GM06990 (cell line): ENCODE measurements around the gene DUSP5.

ENCODE experiments used
- DNase-seq: peaks from one replicate; pipeline ENCODE4 v3.0.0-alpha.2; 2011; ENCODE audit not compliant: insufficient read length; ENCODE audit errors: extremely low read depth
- H3K27me3 ChIP-seq: replicated peaks from 2 replicates; pipeline ENCODE4 v1.6.0; 2011; ENCODE audit warnings: low read length; ENCODE audit not compliant: control insufficient read depth, insufficient read depth
- H3K36me3 ChIP-seq: 2 replicates; pipeline ENCODE4 v1.5.1; 2011; ENCODE audit warnings: low read length; ENCODE audit not compliant: control insufficient read depth, insufficient read depth
- H3K4me3 ChIP-seq: replicated peaks from 2 replicates; pipeline ENCODE4 v1.5.1; 2011; ENCODE audit warnings: low read depth, mild to moderate bottlenecking, control low read depth, low read length
- TF ChIP-seq, protein P1 (sequence below): IDR thresholded peaks from 2 replicates; pipeline ENCODE4 v1.5.1; 2011; ENCODE audit warnings: low read length, control low read depth, mild to moderate bottlenecking, inconsistent platforms; ENCODE audit not compliant: insufficient read depth, poor library complexity, severe bottlenecking

Gene DUSP5

GRCh38 chr10:110553905-110554304 is 56.2 kb downstream of the DUSP5 start:
- Histone ChIP-seq H3K4me3 (no peak overlapping the region), H3K36me3 (no peaks in the 10 kb centered on the region), H3K27me3 (0 out of 2 replicates have a peak, but pooled peaks cover 1% of the 10 kb centered on the region)
- DNase-seq = no peak
- TF ChIP-seq, protein P1, sequence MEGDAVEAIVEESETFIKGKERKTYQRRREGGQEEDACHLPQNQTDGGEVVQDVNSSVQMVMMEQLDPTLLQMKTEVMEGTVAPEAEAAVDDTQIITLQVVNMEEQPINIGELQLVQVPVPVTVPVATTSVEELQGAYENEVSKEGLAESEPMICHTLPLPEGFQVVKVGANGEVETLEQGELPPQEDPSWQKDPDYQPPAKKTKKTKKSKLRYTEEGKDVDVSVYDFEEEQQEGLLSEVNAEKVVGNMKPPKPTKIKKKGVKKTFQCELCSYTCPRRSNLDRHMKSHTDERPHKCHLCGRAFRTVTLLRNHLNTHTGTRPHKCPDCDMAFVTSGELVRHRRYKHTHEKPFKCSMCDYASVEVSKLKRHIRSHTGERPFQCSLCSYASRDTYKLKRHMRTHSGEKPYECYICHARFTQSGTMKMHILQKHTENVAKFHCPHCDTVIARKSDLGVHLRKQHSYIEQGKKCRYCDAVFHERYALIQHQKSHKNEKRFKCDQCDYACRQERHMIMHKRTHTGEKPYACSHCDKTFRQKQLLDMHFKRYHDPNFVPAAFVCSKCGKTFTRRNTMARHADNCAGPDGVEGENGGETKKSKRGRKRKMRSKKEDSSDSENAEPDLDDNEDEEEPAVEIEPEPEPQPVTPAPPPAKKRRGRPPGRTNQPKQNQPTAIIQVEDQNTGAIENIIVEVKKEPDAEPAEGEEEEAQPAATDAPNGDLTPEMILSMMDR = no peak

- no peak overlapping the region for H3K4me3 ChIP-seq
- no peaks in the 10 kb centered on the region for H3K36me3 ChIP-seq
- TF ChIP-seq, protein P1 = no peak
- 0 out of 2 replicates have a peak, but pooled peaks cover 1% of the 10 kb centered on the region for H3K27me3 ChIP-seq
- DNase-seq = no peak
Measured at GRCh38 chr10:110556296-110556695, 58.6 kb downstream of the DUSP5 start.

DNA sequence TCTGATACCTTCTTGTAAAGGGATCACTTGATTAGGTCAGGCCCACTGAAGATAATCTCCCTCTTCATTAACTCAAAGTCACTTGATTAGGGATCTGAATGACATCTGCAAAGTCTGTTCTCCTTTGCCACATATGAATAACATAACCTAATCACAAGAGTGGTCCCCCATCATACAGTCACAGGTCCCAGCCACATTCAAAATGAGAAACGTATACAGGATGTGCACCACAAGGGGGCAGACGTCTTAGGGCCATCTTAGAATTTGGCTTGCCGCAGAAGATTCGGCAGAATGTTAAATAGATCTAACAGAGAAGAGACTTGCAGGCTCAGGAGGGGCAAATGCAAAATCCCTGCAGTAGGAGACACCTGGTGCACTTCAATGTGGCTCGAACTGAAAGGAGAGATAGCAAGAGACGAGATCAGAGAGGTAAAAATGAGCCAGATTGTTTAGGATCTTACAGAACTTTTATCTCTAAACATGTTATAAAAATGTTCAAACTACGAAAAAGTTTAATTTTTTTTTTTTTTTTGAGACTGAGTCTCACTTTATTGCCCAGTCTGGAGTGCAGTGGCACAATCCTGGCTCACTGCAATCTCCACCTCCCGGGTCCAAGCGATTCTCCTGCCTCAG is 59.4 kb downstream of the DUSP5 start:
- no peak for DNase-seq
- Histone ChIP-seq H3K36me3 (no peaks in the 10 kb centered on the region), H3K27me3 (0 out of 2 replicates have a peak, but pooled peaks cover 1% of the 10 kb centered on the region), H3K4me3 (no peak overlapping the region)
- TF ChIP-seq, protein P1 = peak; percentile 84

DNA sequence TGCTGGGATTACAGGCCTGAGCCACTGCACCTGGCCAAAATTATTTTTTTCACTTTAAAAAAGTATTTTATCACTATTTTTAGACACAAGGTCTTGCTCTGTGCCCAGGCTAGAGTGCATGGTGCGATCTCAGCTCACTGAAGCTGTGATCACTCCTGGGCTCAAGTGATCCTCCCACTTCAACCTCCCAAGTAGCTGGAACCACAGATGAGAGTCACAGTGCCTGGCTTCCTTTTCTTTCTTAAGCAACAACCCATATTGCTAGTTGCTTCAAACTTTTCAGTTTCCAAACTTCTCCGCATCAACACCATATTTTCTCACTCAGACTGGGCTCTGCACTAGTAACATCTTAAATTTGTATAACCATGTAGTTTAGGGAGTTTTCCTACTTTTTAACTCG is 60.3 kb downstream of the DUSP5 start:
- H3K4me3 ChIP-seq = no peak overlapping the region
- H3K36me3 ChIP-seq = no peaks in the 10 kb centered on the region
- TF ChIP-seq, protein P1 = no peak
- 0 out of 2 replicates have a peak, but pooled peaks cover 1% of the 10 kb centered on the region for H3K27me3 ChIP-seq
- DNase-seq = no peak

GRCh38 chr10:110560012-110560411 is 62.3 kb downstream of the DUSP5 start:
- TF ChIP-seq, protein P1 = no peak
- H3K27me3 ChIP-seq = 0 out of 2 replicates have a peak, but pooled peaks cover 1% of the 10 kb centered on the region
- DNase-seq = no peak
- H3K4me3 ChIP-seq = no peak overlapping the region
- no peaks in the 10 kb centered on the region for H3K36me3 ChIP-seq
